Stimulated activated CD8-positive, alpha-beta memory T cell treated with anti-CD3 and anti-CD28 coated beads, Interleukin-12 subunit alpha, Interleukin-12 subunit beta, amount 100 ng/mL, for 24 hours (primary cell): ENCODE measurements around the gene CRTC3.
"Not testable (repeated sequence)": the region's sequence is repeated elsewhere in the genome, so short reads cannot be mapped to it uniquely, and the experiment has no call there.

ENCODE experiments used
- DNase-seq: peaks from one replicate; pipeline ENCODE4 v3.0.0-alpha.2; 2020; ENCODE audit errors: extremely low read depth

The CRTC3 gene

DNA sequence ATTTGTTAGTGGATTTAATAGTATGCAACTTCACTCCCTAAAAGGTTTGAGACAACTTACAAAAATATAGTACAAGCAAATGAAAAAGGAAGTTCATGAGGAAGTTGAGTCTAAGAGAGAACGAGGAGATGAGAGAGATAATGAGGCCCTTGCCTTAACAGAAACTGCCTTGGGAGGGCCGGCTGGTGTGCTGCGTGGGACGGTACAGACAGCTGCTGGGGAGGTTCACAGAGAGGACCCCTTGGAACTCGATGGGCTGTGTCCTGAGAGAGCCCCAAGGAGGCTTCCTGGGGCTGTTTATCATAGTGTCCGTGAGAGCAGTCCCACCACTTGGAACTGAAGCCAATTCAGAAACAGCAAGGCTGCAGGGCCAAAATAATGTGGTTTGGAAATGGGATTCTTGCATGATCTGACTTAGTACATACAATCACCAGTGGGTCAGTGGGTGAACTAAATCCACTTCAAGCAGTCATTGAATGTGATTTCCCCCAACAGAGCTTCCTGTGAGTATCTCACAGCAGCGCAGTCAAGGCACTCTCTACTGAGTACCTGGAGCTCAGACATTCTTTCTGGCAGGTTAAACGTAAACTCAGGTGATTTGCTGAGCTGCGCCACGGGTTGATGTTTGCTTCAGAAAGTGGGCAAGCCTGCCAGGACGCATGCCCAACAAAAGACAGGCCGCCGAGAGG, 90.8 kb downstream of the CRTC3 start:
- DNase-seq = no peak

DNA sequence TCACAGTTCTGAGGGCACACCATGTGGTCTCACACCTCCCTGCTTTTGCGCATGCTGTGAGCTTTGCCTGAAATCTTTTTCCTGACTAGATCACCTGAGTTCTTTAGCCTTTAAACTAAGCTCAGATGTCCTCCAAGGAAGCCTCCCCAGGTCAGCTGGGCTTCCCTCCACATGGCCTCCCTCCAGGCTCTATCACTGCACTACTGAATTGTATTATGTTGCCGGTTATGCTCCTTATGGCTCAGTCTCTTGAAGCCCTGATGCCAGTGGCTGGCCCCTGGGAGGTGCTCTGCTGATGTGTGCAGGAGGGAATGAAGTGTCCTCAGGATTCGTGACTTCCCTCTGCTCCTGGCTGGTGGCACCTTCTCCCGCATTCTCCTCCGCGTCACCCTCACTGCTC, 94.1 kb downstream of the CRTC3 start:
- DNase-seq = no peak

DNA sequence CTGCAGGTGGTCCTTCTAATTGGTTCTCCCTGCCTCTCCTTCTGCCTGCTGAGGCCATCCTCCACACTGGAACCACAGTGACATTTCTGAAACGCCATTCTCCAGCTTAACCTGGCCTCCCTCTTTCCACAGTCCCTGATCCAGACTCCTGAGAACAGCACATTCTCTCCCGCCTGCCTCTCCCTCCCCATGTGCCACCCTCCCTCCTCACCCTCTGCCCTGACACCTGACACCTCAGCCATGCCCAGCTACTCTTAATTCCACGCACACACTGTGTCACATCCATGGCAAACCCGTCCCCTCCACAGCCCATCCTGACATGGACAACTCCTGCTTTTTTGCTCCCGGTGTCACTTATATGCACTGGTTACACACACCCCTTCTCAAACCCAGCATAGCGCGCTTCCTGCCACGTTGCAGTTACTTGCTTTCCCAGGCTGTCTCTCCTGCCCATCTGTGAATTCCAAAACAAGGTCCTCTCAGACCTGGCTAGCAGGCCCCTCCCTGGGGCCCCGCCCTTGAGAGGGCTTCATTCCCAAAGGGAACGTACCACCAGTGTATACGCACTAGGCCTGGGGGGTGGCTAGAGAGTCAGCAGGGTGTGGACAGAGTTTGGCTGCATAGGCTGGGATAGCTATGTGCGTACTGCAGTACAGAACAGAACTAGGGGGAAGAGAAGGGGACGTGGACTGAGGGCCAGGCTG, 94.7 kb downstream of the CRTC3 start:
- DNase-seq = no peak

DNA sequence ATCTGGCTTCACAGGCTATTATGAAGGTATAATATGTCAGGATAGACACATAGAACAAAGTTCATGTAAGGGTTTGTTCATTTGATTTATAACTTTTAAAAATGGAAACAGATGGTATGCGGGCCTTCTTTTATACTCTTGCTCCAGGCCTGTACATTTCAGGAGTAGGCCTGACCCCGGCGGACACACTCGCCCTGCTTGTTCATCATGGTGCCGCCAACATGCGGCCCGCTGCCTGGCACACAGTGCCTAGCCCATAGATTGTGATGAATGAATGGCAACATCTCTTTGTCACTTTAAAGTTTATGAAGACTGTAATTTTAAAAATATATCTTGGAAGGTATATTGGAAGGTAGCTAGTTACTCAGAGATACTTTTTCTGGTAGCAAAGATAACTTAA, 95.3 kb downstream of the CRTC3 start:
- no peak for DNase-seq

DNA sequence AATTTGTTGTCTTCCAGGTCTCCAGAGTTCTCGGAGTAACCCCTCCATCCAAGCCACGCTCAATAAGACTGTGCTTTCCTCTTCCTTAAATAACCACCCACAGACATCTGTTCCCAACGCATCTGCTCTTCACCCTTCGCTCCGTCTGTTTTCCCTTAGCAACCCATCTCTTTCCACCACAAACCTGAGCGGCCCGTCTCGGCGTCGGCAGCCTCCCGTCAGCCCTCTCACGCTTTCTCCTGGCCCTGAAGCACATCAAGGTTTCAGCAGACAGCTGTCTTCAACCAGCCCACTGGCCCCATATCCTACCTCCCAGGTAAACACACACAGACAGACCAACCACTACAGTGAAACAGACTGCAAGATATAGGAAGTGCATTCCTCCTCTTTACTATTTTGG, 99.5 kb downstream of the CRTC3 start:
- no peak for DNase-seq

DNA sequence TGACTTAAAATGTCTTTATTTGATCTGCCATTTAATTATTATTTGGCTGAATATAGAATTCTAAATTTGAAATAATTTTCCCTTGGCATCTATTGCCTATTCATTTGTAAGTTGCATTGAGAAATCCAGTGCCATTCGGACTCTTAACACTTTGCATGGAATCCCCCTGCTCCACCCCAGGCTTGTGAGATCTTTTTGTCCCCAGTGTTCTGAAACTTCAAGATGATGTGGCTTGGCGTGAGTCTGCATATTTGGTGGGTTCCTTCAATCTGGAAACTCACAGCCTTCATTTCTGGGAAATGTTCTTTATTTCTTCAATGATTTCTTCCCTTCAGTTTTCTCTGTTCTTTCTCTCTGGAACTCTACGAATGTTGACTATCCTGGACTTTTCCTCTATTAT, 103.6 kb downstream of the CRTC3 start:
- no peak for DNase-seq

DNA sequence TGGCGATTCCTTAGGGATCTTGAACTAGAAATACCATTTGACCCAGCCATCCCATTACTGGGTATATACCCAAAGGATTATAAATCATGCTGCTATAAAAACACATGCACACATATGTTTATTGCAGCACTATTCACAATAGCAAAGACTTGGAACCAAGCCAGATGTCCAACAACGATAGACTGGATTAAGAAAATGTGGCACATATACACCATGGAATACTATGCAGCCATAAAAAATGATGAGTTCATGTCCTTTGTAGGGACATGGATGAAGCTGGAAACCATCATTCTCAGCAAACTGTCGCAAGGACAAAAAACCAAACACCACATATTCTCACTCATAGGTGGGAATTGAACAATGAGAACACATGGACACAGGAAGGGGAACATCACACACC, 107.3 kb downstream of the CRTC3 start:
- DNase-seq = not testable (repeated sequence)

DNA sequence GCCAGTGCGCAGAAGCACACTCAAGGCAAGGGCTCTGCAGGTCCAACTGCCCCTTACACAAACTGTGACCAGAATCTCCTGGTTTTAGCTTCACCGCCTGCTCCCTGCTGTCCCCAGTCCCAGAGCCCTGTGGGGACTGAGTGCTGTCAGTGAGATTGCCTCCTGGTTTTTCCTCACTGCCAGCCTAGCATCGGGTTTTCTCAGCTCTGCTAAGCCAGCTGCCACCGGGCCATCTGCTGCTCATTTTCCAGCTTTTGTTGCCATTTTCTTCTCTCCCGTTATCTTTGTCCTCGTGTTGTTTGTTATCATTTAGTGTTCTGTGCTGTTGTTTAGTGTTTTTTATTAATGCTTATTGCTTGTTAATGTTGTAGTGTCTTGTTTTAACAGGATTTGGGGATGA, 108.0 kb downstream of the CRTC3 start:
- no peak for DNase-seq

DNA sequence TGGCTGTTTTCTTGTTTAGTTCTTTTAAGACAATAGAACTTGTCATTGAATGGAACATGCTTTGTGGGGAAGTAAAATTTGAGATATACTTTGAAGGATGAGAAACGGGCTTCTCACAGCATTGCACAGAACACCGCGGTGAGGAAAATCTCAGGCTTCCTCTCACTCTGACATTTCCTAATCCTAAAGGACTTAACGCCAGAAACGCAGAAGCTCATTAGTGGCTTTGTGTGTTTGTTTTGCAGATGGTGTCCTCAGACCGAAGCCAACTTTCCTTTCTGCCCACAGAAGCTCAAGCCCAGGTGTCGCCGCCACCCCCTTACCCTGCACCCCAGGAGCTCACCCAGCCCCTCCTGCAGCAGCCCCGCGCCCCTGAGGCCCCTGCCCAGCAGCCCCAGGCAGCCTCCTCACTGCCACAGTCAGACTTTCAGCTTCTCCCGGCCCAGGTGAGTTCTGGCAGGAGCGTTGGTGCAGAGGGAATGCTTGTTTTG, 108.5 kb downstream of the CRTC3 start:
- no peak for DNase-seq

DNA sequence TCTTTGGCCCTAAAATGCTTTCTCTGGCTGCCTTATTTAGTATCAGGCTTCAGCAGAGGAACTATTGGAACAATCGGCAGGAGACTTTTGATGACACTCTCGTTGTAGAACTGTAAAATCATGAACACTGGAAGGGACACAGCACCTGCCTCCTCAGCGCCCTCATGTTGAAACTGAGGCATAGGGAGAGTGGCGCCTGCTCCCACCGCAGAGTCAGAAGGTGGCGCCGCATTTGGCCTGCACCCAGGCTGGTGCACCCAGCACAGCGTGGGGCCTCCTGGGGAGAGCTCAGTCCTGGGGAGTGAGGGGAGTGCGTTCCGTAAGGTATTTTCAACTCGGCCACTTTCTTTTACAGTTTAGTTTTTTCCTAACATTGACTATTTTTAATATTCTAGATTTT, 109.2 kb downstream of the CRTC3 start:
- no peak for DNase-seq

DNA sequence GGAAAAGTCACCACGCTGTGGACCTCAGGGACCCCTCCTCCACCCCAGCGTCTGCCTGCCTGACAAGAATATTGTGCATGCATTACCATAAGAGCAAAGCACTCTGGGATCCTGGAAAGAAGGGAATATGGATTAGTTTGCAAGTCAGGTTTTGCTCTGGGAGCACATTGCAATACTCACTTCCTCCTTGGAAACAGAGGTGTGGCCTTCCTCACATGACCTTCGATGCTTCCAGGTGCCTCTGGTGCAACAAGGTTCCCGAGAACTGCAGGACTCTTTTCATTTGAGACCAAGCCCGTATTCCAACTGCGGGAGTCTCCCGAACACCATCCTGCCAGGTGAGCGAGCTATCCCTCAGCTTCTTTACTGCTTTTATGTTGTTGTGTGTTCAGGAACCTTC, 111.1 kb downstream of the CRTC3 start:
- no peak for DNase-seq

DNA sequence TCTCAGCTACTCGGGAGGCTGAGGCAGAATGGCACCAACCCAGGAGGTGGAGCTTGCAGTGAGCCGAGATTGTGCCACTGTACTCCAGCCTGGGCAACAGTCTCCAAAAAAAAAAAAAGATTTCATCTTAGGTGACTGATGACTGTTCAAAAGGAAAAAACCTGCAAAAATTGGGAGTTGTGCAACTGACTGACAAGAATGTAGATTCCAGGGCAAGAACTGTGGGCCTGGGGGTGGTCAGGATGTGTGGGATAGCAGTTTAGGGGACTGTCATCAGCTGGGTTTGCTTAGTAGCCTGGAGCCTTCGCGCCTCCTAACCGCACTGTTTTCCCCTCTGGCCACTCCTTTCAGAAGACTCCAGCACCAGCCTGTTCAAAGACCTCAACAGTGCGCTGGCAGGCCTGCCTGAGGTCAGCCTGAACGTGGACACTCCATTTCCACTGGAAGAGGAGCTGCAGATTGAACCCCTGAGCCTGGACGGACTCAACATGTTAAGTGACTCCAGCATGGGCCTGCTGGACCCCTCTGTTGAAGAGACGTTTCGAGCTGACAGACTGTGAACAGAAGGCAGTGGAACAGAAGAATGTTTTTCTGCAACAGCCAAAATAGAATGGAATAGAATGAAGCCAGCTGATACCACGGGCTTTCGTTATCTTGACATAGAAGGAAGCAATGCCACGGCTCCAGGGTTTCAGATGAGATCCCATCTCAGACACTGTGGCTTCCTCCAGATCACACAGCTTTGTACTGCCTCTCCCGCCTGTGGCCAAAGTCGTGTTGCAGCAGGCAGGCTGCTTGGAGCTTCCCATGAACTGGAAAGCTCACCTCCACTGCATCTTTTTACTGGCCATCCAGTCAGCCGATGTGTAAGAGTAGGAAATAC, 112.1 kb downstream of the CRTC3 start:
- DNase-seq = no peak

DNA sequence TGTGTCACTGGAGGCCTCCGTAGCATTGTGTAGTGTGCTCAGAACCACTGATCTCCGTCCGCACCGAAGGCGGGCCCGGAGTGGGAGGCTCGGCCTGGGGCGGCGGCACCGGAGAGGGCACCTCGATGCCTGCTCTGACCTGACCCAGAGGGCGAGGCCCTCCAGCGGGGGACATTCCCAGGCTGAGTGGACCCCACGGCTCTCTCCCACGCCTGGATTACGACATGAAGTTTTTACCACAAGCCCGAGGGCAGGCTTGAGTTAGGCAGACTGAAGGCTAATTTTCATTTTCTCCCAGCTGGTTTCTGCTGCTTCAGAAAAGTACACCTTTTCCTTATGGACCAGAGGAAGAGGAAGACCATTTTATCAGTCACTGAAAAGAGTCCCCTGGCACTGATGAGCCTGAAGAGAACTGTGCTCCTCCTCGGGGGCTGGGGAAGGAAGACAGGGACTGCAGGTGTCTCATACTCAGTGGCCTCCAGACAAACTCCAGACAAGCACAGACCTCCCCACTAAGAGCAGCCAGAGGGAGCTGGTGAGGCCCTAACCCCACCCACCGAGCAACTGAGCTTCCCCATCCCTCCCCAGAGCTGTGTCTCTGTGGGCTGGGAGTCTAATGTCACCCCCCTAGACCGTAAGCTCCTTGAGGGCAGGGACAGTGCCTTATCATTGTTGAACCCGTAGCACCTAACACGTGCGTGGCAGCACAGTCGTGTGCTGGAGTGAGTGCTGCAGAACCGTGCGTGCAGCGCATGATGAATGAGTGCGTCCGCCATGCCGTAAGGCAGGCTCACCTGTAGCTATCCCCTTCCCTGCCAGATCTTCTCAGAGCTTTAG, 113.0 kb downstream of the CRTC3 start:
- no peak for DNase-seq

DNA sequence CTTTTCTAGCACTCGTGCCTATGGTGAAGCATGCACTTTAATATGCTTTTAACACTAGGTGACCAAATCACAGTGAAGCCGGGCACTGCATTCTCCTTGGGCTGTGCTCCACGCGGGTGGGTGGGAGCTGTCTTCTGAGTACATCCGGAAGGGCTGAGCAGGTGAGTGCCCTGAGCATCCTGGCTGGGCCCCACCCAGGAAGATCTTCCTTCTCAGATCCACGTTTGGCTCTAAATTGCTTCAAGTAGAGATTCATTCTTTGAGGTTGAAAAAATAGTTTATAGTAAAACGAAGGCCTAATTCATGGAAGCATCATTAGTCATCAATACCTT, 113.5 kb downstream of the CRTC3 start:
- no peak for DNase-seq

DNA sequence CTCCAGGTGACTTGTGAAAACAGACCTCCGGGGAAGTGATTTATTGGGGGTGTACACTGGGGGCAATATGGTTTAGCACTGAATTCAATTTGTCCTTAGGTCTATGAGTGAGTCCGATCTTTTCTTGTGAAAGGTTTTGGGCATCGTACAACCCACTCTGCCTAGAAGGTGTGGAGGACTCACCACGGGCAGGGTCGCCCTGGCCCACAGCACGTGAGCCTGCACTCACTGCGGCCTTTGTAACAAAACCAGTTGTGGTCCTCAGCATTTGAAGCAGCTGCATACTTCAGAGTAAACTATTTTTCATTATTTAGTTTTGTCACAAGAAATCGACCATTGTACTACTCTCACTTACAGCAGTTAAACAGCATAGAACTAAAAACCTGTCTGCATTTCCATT, 114.8 kb downstream of the CRTC3 start:
- DNase-seq = no peak

DNA sequence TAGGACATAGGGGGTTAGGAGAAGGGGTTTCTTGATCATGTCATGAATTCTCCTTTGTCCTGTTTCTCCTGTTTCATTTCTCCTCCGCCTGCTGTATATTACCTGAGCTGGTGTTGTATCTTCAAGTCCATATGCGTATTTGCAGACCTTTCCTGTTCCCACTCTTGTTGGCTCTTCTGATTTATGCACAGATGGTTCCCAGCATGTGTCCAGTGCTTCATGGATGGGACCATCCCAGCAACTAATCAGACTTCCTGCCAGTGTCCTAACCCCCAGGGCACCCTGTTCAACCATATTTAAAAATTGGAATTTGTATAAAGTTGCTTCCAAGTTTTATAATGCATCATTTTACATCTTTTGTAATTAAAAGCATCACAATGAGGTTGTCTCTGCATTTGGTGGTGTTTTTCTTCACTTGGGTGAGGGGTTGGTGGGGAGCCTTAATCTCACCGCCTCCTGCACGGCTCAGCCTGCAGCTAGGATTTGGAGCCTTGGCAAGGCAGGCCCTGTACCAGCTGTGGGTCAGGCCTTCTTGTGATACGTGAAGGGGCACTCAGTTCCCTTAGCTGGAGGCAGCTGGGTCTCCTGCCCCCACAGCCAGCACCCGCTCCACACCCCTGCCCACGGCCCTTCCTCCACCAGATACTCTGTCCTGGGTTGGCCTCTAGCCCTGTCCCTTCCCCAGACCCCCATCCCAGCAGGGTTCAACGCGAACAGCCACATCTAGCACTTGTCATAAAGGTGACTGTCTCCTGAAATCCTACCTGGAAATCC, 115.4 kb downstream of the CRTC3 start:
- no peak for DNase-seq

DNA sequence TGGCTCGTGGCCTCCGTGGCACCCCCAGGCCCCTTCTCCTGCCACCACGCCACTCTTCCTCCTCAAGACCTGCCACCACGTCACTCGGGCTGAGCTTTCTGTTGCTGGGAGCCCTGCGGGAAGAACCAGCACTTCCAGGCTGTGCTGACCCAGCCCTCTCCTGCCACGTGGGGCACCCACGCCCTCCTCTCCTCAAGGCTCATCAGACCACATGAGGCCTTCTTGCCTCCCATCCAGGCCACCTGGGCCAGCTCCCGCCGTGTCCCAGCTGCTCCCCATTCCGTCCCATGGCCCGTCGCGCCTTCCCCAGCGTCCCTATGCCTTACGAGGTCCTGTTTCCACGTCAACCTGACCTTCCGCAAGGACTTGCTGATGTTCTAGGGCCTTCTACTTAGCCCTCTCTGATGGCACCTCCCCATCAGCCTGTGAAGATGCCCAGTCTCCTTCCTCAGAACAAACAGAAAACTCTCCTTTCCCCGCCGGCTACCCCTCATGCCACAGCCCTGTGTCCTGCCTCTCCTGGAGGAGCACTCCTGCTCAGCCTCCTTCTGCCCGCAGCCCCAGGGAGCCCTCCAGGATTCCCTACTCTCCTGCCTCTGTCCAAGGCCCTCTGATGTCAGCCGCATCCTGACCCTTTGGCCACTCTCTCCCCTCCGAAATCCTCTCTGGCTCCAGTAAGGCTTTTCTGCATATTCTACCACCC, 116.3 kb downstream of the CRTC3 start:
- no peak for DNase-seq

DNA sequence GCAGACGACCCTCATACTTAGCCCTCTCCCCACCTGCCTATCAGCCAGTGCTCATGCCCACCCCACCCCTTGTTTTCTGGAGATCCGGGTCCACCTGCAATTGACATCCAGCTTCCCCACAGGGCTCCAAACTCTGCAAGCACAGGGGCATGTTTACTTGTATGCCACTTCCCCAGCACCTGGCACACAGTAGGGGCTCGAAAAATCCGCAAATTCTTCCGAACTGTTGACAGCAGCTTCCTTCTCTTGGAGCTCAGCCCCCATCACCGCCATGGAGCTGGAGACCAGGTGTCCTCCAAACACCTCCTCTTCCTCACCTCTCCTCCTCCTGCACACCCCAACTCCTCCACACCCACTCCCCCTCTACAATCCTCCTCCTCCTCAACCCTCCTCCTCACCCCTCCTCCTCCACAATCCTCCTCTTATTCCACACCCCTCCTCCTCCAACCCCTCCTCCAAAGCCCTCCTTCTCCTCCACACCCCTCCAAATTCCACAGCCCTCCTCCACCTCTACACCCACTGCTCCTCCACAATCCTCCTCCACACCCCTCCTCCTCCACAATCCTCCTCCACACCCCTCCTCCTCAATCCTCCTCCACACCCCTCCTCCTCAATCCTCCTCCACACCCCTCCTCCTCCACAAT, 117.1 kb downstream of the CRTC3 start:
- no peak for DNase-seq

DNA sequence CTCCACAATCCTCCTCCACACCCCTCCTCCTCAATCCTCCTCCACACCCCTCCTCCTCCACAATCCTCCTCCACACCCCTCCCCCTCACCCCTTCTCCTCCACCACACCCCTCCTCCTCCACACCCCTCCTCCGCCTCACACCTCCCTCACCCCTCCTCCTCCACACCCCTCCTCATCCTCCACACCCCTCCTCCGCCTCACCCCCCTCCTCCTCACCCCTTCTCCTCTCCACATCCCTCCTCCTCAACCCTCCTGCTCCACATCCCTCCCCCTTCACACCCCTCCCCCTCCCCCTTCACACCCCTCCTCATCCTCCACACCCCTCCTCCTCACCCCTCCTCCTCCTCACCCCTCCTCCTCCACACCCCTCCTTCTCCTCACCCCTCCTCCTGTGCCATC, 117.6 kb downstream of the CRTC3 start:
- no peak for DNase-seq
